A549 treated with Mapracorat at 1 μM for 4 hours (cell line): ENCODE data around the gene CASP2. TPM values are rescaled to one million over a fixed set of nuclear protein-coding genes. Genes with fewer than 3 reads are reported as not detected.

ENCODE experiments used
- total RNA-seq: library from RNA; stranded (reverse); fragments of 200-300 nt; extraction: Qiagen RNA extraction; gene quantifications from 5 replicates; pipeline ENCODE4 v1.2.3, GENCODE V29; 2022

Gene CASP2
- 17.0 to 21.8 TPM (median 19.6 TPM) in 5 replicates for total RNA-seq

GRCh38 chr7:143287935-143288826, at the start of gene CASP2:
Gene CASP2 (plus strand): TSS chr7:143288351. CDS start chr7:143288456, 105 bp downstream.

GRCh38 chr7:143263266-143264195, 24.6 kb upstream of the CASP2 start, which contains the start of gene GSTK1:
Gene GSTK1 (plus strand): TSS chr7:143263441. CDS start chr7:143263514, 73 bp downstream.

GRCh38 chr7:143284591-143285469, 3.3 kb upstream of the CASP2 start, which contains the start of gene TMEM139:
Gene TMEM139 (plus strand): TSS chr7:143284958. CDS start chr7:143285958, 1,000 bp downstream.

GRCh38 chr7:143315776-143316175, 27.6 kb downstream of the CASP2 start, which contains the start of gene CLCN1:
Gene CLCN1 (plus strand): TSS chr7:143316111. CDS start chr7:143316213, 102 bp downstream.

Other genes starting within 250 kb of the CASP2 start
- gene OR6V1, start 236.0 kb upstream of the CASP2 start, total RNA-seq, result not detected in 5 replicates
- gene PIP, start 156.3 kb upstream of the CASP2 start, total RNA-seq, result 0.36 to 0.48 TPM (median 0.36 TPM) in 3 of 5 replicates, not detected in the others
- gene TAS2R39, start 104.9 kb upstream of the CASP2 start, total RNA-seq, result not detected in 5 replicates
- not detected in 5 replicates for gene TAS2R40, start 66.3 kb upstream of the CASP2 start, total RNA-seq
- 108 to 122 TPM (median 119 TPM) in 5 replicates for gene GSTK1, start 24.9 kb upstream of the CASP2 start, total RNA-seq
- gene TMEM139, start 3.4 kb upstream of the CASP2 start, total RNA-seq, result 0.67 to 1.6 TPM (median 1.1 TPM) in 5 replicates
- 0.05 to 0.37 TPM in 2 of 5 replicates, not detected in the others for gene CLCN1, start 27.8 kb downstream of the CASP2 start, total RNA-seq
- 0.27 to 0.49 TPM (median 0.43 TPM) in 5 replicates for gene FAM131B, start 74.4 kb downstream of the CASP2 start, total RNA-seq
- 160 to 188 TPM (median 183 TPM) in 5 replicates for gene ZYX, start 93.0 kb downstream of the CASP2 start, total RNA-seq
- gene EPHA1, start 120.5 kb downstream of the CASP2 start, total RNA-seq, result 0.22 TPM in 1 of 5 replicates, not detected in the others
- gene TAS2R60, start 155.1 kb downstream of the CASP2 start, total RNA-seq, result not detected in 5 replicates
- not detected in 5 replicates for gene TAS2R41, start 189.5 kb downstream of the CASP2 start, total RNA-seq